Colonic mucosa (tissue), 4 donors: Measurements from ENCODE around the gene MYO10. TPM values are rescaled to one million over a fixed set of nuclear protein-coding genes. Genes with fewer than 3 reads are reported as not detected.

ENCODE experiments used
- DNase-seq: peaks from one replicate; pipeline ENCODE4 v3.0.0-alpha.2; 2020
- H3K27ac ChIP-seq: fragments of 200-600 bp; one replicate; pipeline ENCODE4 v1.8.0; 2021
- H3K27me3 ChIP-seq: fragments of 200-600 bp; one replicate; pipeline ENCODE4 v1.8.0; 2021
- H3K36me3 ChIP-seq: fragments of 200-600 bp; one replicate; pipeline ENCODE4 v1.8.0; 2021
- H3K4me1 ChIP-seq: fragments of 200-600 bp; one replicate; pipeline ENCODE4 v1.8.0; 2021; ENCODE audit warnings: mild to moderate bottlenecking
- H3K4me3 ChIP-seq: fragments of 200-600 bp; one replicate; pipeline ENCODE4 v1.8.0; 2021
- H3K9ac ChIP-seq, 2 donors: one replicate each; pipeline ENCODE4 v1.7.0; 2013; ENCODE audit warnings: control low read depth in 2 of 2, low read depth in 2 of 2, low read length in 2 of 2
- H3K9me3 ChIP-seq: fragments of 200-600 bp; one replicate; pipeline ENCODE4 v1.8.0; 2021
- intact Hi-C: fragments of 100-400 bp; cut with DNase I; formaldehyde crosslinking; loops from one replicate; pipeline ENCODE4 v1.14.1; 2022
- total RNA-seq, 2 donors: library from RNA; stranded (reverse); fragmentation: NEBNext Ultra II Directional in 1 of 2; extraction: Animal tissue kit (Norgen Biotek cat#: 25700) in 1 of 2; gene quantifications; one replicate each; pipeline ENCODE4 v1.2.1, GENCODE V29; 2021
- TF ChIP-seq, protein P1 (sequence below): fragments of 200-600 bp; IDR thresholded peaks from one replicate; pipeline ENCODE4 v1.8.0; 2022; ENCODE audit warnings: antibody characterized with exemption, mild to moderate bottlenecking
- donor health status: healthy.
- donor health status: DM: no; HTN: no; CAD: no.
- donor health status: DM: no; HTN: no; CAD: no.

MYO10 gene
- total RNA-seq, 2 donors from 2014 or later = 57.9 to 61.9 TPM

DNA sequence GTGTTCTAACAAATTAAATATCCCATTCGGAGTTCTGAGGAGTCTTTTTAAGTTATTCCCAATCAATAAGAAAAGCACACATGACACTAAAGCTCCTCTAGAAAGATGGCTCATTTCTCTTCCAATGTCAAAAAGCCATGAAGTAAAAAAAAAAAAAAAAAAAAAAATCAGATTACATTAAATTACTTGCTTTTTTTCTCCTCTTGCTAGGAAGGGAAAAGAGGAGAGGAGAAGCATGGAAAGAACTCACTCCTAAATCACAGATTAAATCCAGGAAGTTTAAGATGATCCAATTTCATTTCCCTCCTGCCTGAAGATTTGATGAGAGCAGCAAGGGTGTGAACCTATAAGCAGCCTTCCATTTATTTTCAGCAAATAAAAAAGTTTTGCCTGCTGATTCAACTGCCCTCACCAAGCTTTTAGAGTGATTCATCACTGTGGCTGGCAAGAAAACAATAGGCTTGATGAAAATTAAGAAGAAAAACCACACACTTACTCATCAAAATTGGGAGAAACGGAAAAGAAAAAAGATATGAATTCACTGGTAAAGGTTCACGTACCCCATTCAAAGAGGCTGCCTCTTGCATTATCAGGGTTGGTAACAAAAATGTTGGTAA, 19.7 kb downstream of the MYO10 start:
- H3K27me3 ChIP-seq = no peaks in the 10 kb centered on the region
- no peak overlapping the region for H3K4me3 ChIP-seq
- no peaks in the 10 kb centered on the region for H3K36me3 ChIP-seq
- no peak for DNase-seq
- H3K9ac ChIP-seq = no peak overlapping the region
- peaks cover 3% of the 10 kb centered on the region for H3K4me1 ChIP-seq
- intact Hi-C loops = no loop called here
- no peaks in the 10 kb centered on the region for H3K9me3 ChIP-seq
- TF ChIP-seq, protein P1, sequence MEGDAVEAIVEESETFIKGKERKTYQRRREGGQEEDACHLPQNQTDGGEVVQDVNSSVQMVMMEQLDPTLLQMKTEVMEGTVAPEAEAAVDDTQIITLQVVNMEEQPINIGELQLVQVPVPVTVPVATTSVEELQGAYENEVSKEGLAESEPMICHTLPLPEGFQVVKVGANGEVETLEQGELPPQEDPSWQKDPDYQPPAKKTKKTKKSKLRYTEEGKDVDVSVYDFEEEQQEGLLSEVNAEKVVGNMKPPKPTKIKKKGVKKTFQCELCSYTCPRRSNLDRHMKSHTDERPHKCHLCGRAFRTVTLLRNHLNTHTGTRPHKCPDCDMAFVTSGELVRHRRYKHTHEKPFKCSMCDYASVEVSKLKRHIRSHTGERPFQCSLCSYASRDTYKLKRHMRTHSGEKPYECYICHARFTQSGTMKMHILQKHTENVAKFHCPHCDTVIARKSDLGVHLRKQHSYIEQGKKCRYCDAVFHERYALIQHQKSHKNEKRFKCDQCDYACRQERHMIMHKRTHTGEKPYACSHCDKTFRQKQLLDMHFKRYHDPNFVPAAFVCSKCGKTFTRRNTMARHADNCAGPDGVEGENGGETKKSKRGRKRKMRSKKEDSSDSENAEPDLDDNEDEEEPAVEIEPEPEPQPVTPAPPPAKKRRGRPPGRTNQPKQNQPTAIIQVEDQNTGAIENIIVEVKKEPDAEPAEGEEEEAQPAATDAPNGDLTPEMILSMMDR = no peak
- no peak overlapping the region for H3K27ac ChIP-seq

DNA sequence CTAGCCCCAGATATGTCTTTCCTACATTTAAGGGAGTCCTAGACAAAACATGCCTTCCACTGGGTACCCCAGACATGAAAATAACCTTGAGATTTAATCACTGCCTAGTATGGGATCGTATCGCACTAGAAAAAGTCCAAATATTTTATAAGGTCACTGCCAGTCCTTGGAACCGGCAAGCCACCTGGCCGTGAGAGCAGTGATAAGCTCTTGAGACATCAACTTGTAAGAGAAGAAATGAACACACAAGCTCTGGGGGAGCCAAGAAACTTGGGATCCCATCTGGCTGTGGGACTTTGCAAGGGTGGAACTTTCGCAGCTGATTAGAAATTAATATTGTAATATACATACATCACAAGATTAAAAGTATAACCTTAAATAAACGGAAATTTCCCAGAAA, 21.5 kb downstream of the MYO10 start:
- Histone ChIP-seq H3K27ac (peak overlapping the region; percentile 78), H3K9ac (peak overlapping the region in 1 of 2 donors; percentile 42), H3K9me3 (no peaks in the 10 kb centered on the region), H3K36me3 (no peaks in the 10 kb centered on the region), H3K27me3 (no peaks in the 10 kb centered on the region), H3K4me1 (peaks cover 3% of the 10 kb centered on the region), H3K4me3 (no peak overlapping the region)
- TF ChIP-seq, protein P1 = no peak
- DNase-seq = no peak
- intact Hi-C loops = no loop called here

DNA sequence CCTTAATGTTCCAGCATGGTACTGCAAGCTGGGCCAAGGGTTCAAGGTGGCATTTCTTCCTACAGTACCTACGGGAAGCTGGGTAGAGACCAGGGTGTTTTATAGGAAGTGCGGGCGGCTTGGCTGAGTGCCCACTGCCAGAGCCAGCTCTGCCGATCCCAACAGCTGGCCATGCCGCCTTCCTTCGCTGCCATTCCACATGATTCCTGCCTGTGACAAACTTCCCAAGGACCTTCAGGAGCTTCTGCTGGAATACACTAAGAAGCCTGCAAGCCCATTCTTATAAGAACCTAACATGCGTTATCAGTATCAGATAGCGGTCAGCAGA, 22.0 kb downstream of the MYO10 start:
- Histone ChIP-seq H3K36me3 (no peaks in the 10 kb centered on the region), H3K27me3 (no peaks in the 10 kb centered on the region), H3K4me3 (peak overlapping the region; percentile 6), H3K27ac (peak overlapping the region; percentile 78), H3K9ac (peak overlapping the region in 1 of 2 donors; percentile 42), H3K4me1 (peaks cover 3% of the 10 kb centered on the region), H3K9me3 (no peaks in the 10 kb centered on the region)
- intact Hi-C loops = no loop called here
- peak; percentile 74 for DNase-seq
- TF ChIP-seq, protein P1 = no peak

DNA sequence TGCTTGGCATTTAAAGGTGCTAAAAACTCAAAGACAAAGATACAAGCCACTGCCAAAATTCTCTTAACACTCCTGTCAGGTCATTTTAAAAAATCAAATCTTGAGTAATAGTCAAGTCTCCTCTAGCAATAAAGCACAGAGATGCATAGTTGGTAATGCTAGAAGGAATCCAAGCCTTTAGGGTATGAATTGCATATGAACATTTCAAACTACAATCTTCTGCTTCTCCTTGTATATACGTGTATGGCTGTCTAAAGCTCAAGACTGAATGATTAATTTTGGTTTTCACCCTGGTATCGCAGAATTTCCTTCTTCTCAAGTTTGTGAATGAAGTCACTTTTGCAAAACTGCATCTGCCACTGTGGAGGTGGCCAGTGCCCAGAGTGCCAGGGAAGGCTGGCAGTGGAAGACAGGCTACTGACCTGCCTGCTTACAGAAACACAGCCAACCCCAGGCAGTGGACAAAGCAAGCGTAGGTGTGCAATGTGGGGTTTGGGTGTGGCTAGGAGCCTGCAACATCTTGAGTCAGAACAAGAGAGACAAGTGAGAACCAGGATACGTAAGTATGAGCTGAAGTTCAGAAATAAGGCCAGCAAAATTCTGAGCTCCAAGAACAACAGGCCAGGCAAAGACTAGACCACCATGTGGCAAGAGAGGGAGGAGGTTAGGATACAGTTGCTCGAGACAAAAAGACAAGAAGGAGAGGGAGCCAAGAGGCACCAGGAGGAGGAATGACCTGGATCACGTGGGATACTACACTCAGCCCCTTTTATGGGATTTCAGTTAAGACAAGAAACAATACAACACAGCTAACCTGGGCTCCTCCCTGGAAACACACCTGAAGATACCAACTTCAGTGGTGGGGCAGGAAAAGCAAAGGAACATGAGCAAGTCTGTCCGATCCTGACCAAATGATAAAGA, 22.6 kb downstream of the MYO10 start:
- TF ChIP-seq, protein P1 = no peak
- Histone ChIP-seq H3K27ac (peak overlapping the region; percentile 78), H3K4me3 (peak overlapping the region; percentile 6)

DNA sequence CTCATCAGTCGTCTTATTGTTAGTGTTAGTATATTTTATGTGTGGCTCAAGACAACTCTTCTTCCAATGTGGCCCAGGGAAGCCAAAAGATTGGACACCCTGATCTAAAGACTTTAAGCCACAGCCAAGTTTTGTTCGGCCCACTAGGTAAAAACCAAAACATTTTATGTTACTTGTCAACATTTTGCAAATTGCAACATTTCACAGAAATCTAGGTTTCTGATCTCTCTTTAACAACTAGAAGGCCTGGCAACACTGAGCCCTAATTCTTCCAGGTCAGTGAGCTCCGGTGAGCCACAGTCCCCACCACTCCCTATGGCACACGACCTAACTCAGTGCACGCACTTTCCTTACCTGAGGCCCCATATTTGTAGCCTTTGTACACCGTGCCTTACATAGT, 24.0 kb downstream of the MYO10 start:
- H3K9ac ChIP-seq = no peak overlapping the region
- H3K36me3 ChIP-seq = no peaks in the 10 kb centered on the region
- no peaks in the 10 kb centered on the region for H3K9me3 ChIP-seq
- no peak overlapping the region for H3K27ac ChIP-seq
- H3K4me1 ChIP-seq = peaks cover 3% of the 10 kb centered on the region
- TF ChIP-seq, protein P1 = no peak
- intact Hi-C loops = no loop called here
- DNase-seq = no peak
- H3K4me3 ChIP-seq = no peak overlapping the region
- no peaks in the 10 kb centered on the region for H3K27me3 ChIP-seq

More for the DNA sequence above, 22.6 kb downstream of the MYO10 start:
- peaks cover 3% of the 10 kb centered on the region for H3K4me1 ChIP-seq
- H3K9me3 ChIP-seq = no peaks in the 10 kb centered on the region
- H3K27me3 ChIP-seq = no peaks in the 10 kb centered on the region
- DNase-seq = peak; percentile 77
- H3K36me3 ChIP-seq = no peaks in the 10 kb centered on the region
- intact Hi-C loops = no loop called here
- H3K9ac ChIP-seq = peak overlapping the region in 1 of 2 donors; percentile 42
